Measurements from ENCODE around the gene TMEM80. TPM values are rescaled to one million over a fixed set of nuclear protein-coding genes. Genes with fewer than 3 reads are reported as not detected.

Gene TMEM80
- total and polyA plus RNA-seq, 2 of the 8 experiments (the other 6 are each of a cell fraction or from before 2014, with no cell fraction given) = 8.0 to 16.3 TPM

- ChIA-PET CTCF (ENCODE audit: partially characterized antibody) (interaction anchor here (0.7 to 1.7 kb wide), 6 partner anchors 27 to 121 kb away, joined by 3 to 8 read pairs (median 3); no protein-coding TSS in a partner anchor), POLR2A (ENCODE audit: partially characterized antibody) (interaction anchor here (0.8 to 2.3 kb wide), 10 partner anchors 11 to 82 kb away, joined by 3 to 15 read pairs (median 3); partner anchors contain the start of gene TALDO1)
- FAIRE-seq (no peak), DNase-seq (ENCODE audit: low read depth in 1 of 2, low spot score in 2 of 2) (no peak)
- peaks cover 10 to 12% of the 10 kb centered on the region in 2 experiments for H4K20me1 ChIP-seq (replicated peaks in 1 of 2; ENCODE audit: control insufficient read depth in 1 of 2, insufficient read depth in 2 of 2, low read length in 2 of 2)
- H3K27me3 ChIP-seq (replicated peaks in 1 of 4; ENCODE audit: control insufficient read depth in 3 of 4, extremely low read depth in 1 of 4, insufficient read depth in 3 of 4, low read length in 3 of 4) = no peaks in the 10 kb centered on the region
- peaks cover 0 to 2% of the 10 kb centered on the region in 2 experiments; a peak in 1 of 4 replicates for H3K9me3 ChIP-seq (ENCODE audit: insufficient read depth in 2 of 2, low read depth in 1 of 2, low read length in 1 of 2)
- no peak overlapping the region for H3K9ac ChIP-seq (replicated peaks in 1 of 4; ENCODE audit: extremely low read depth in 1 of 4, low read depth in 3 of 4, low read length in 3 of 4)
- no peak overlapping the region for H4K5ac ChIP-seq (ENCODE audit: insufficient read length, low read depth, low read length)
- whole genome bisulfite sequencing, 2 experiments (ENCODE audit: extremely low coverage in 1 of 2, insufficient coverage in 1 of 2, insufficient read length in 1 of 2, insufficient replicate concordance in 2 of 2, low coverage in 1 of 2, low lambda C conversion rate in 2 of 2, missing lambda C conversion rate in 1 of 2) = 82% methylated on average over 3 of the region's 15 CpGs; no CpG with 5 or more reads in 1 of the 2 experiments
- H3K79me2 ChIP-seq (ENCODE audit: control insufficient read depth in 1 of 2, insufficient read depth in 2 of 2, low read length in 2 of 2) = peaks cover 5 to 33% of the 10 kb centered on the region in 2 experiments; a peak in 3 of 4 replicates
- no peak overlapping the region for H2BK20ac ChIP-seq (ENCODE audit: low read length)
- no peak overlapping the region for H2AFZ ChIP-seq (ENCODE audit: low read length)
- no peak overlapping the region for H2BK15ac ChIP-seq (ENCODE audit: low read length)
- H3K4me3 ChIP-seq (ENCODE audit: extremely low read depth in 1 of 4, insufficient read depth in 2 of 4, low read depth in 3 of 4, low read length in 4 of 4) = peak overlapping the region in 2 of 4 experiments; percentile 41 to 92; a peak in 3 of 8 replicates
- 0 out of 2 replicates have a peak overlapping the region, but pooled peaks have one; percentile 82 for H2AK5ac ChIP-seq (ENCODE audit: low read depth, low read length)
- peaks cover 7% of the 10 kb centered on the region; the same call in 1 of the 2 replicates for H3K23me2 ChIP-seq (ENCODE audit: low read depth, low read length)
- peak overlapping the region; percentile 65 for H4K91ac ChIP-seq (replicated peaks; ENCODE audit: insufficient read length, low read length)
- H4K8ac ChIP-seq (ENCODE audit: extremely low read depth, insufficient read depth, low read length) = no peak overlapping the region; the same call in 1 of the 2 replicates
- no peak overlapping the region for H3K14ac ChIP-seq (ENCODE audit: insufficient read length)
- no peak overlapping the region for H2BK120ac ChIP-seq (replicated peaks; ENCODE audit: low read depth, low read length)
- H3K27ac ChIP-seq (ENCODE audit: low read depth, low read length) = no peak overlapping the region
- H3K36me3 ChIP-seq (ENCODE audit: control insufficient read depth in 2 of 4, insufficient read depth in 4 of 4, low read length in 3 of 4) = peaks cover 0 to 7% (median 3%) of the 10 kb centered on the region in 4 experiments; a peak in 3 of 8 replicates
- 0 out of 2 replicates have a peak overlapping the region, but pooled peaks have one; percentile 60 for H2BK12ac ChIP-seq (ENCODE audit: low read depth, low read length)
- H3K4ac ChIP-seq (replicated peaks; ENCODE audit: insufficient read length, low read depth, low read length) = peak overlapping the region; percentile 66
- peaks cover 0 to 31% (median 11%) of the 10 kb centered on the region in 4 experiments; a peak in 6 of 7 replicates for H3K4me1 ChIP-seq (replicated peaks in 1 of 4; ENCODE audit: control insufficient read depth in 3 of 4, insufficient read depth in 4 of 4, low read length in 3 of 4)
- H3K4me2 ChIP-seq (ENCODE audit: insufficient read depth in 1 of 2, low read depth in 2 of 2, low read length in 2 of 2) = peak overlapping the region; percentile 33 to 48; a peak in 2 of 4 replicates
- peak overlapping the region; percentile 32; the same call in 1 of the 2 replicates for H3K18ac ChIP-seq (ENCODE audit: extremely low read depth, low read length)
- TF ChIP-seq RNF2 (IDR thresholded peaks at IDR 0.05; ENCODE audit: borderline replicate concordance, low read depth, low read length, missing control alignments, poor library complexity, severe bottlenecking) (peak; percentile 11), KDM5A (IDR thresholded peaks at IDR 0.05; ENCODE audit: low read length) (no peak)
- no peak overlapping the region; the same call in 1 of the 2 replicates for H2BK5ac ChIP-seq (ENCODE audit: low read depth, low read length)
- H3K79me1 ChIP-seq (ENCODE audit: low read depth, low read length) = peaks cover 7% of the 10 kb centered on the region; the same call in 1 of the 2 replicates
- no peak overlapping the region for H3K23ac ChIP-seq (ENCODE audit: insufficient read length)
- no peak overlapping the region for H3K56ac ChIP-seq (replicated peaks; ENCODE audit: insufficient read length, low read depth, low read length)
These were observed 1.6 kb upstream of the TMEM80 start for GRCh38 chr11:693887-694562.
